IMR-90 (cell line): ENCODE results near the gene COL18A1. TPM values are rescaled to one million over a fixed set of nuclear protein-coding genes. Genes with fewer than 3 reads are reported as not detected.

Experiments
- ATAC-seq: fragments of 200-7000 bp; cut with Tn5 transposase; 2 replicates; pipeline ENCODE4 v1.9.1; 2020; ENCODE audit warnings: low read depth, mild to moderate bottlenecking, moderate library complexity
- BruUV-seq: library from RNA; stranded (reverse); fragments of 400-500 nt; replicated peaks from 2 replicates; lab custom pipeline; 2021; lab: Mats Ljungman, UMichigan
- CTCF ChIA-PET: fragments of 300-600 bp; formaldehyde crosslinking; extraction: SDS; loops from one replicate; lab custom pipeline; 2021; ENCODE audit warnings: antibody characterized with exemption; lab: Yijun Ruan, JAX
- POLR2A ChIA-PET: fragments of 300-600 bp; sonication (Branson Sonifier 250); formaldehyde crosslinking; loops from one replicate; lab custom pipeline; 2022; ENCODE audit warnings: antibody characterized with exemption; ENCODE audit not compliant: unreplicated experiment; lab: Charles Lee
- DNase-seq: peaks from one replicate; pipeline ENCODE4 v3.0.0; 2013
- H2AFZ ChIP-seq: replicated peaks from 2 replicates; pipeline ENCODE3; 2013; ENCODE audit warnings: low read length, mild to moderate bottlenecking; ENCODE audit not compliant: poor library complexity
- H2AK5ac ChIP-seq: 2 replicates; pipeline ENCODE4 v1.6.1; 2013; ENCODE audit warnings: low read depth, low read length, inconsistent platforms
- H2AK9ac ChIP-seq: replicated peaks from 2 replicates; pipeline ENCODE3; 2013; ENCODE audit warnings: mild to moderate bottlenecking, low read depth, low read length, moderate library complexity; ENCODE audit not compliant: poor library complexity
- H2BK120ac ChIP-seq: 2 replicates; pipeline ENCODE4 v1.6.1; 2013; ENCODE audit warnings: low read depth, low read length, inconsistent platforms
- H2BK15ac ChIP-seq: 3 replicates; pipeline ENCODE4 v1.6.1; 2013; ENCODE audit warnings: low read depth, low read length, inconsistent platforms
- H2BK20ac ChIP-seq: 2 replicates; pipeline ENCODE4 v1.6.1; 2013; ENCODE audit warnings: low read depth, mild to moderate bottlenecking, inconsistent platforms, low read length, moderate library complexity
- H2BK5ac ChIP-seq: 2 replicates; pipeline ENCODE4 v1.6.1; 2013; ENCODE audit warnings: mild to moderate bottlenecking, low read depth, low read length, inconsistent platforms; ENCODE audit not compliant: poor library complexity, severe bottlenecking
- H3K14ac ChIP-seq: replicated peaks from 2 replicates; pipeline ENCODE4 v1.6.1; 2013; ENCODE audit warnings: low read depth, low read length, inconsistent platforms
- H3K18ac ChIP-seq: 2 replicates; pipeline ENCODE4 v1.6.1; 2013; ENCODE audit warnings: low read depth, low read length, control low read depth
- H3K23ac ChIP-seq: 2 replicates; pipeline ENCODE4 v1.6.1; 2013; ENCODE audit warnings: low read depth, low read length, inconsistent platforms
- H3K27ac ChIP-seq: 2 replicates; pipeline ENCODE4 v1.5.1; 2013; ENCODE audit warnings: mild to moderate bottlenecking, control low read depth, low read length; ENCODE audit not compliant: insufficient read depth
- H3K27me3 ChIP-seq: 2 replicates; pipeline ENCODE4 v1.6.1; 2013; ENCODE audit warnings: low read length; ENCODE audit not compliant: control insufficient read depth, insufficient read depth
- H3K36me3 ChIP-seq: 2 replicates; pipeline ENCODE4 v1.6.1; 2013; ENCODE audit warnings: low read length, mixed read lengths; ENCODE audit not compliant: control insufficient read depth, insufficient read depth
- H3K4ac ChIP-seq: 2 replicates; pipeline ENCODE4 v1.6.1; 2013; ENCODE audit warnings: low read depth, low read length, inconsistent platforms
- H3K4me1 ChIP-seq: 2 replicates; pipeline ENCODE4 v1.6.1; 2013; ENCODE audit warnings: low read length, mixed read lengths; ENCODE audit not compliant: control insufficient read depth, insufficient read depth
- H3K4me2 ChIP-seq: 2 replicates; pipeline ENCODE4 v1.6.1; 2013; ENCODE audit warnings: low read depth, mild to moderate bottlenecking, control low read depth, low read length, moderate library complexity
- H3K4me3 ChIP-seq: 2 replicates; pipeline ENCODE4 v1.5.1; 2013; ENCODE audit warnings: low read depth, mild to moderate bottlenecking, control low read depth, low read length, moderate library complexity; ENCODE audit not compliant: insufficient read depth
- H3K56ac ChIP-seq: 2 replicates; pipeline ENCODE4 v1.6.1; 2013; ENCODE audit warnings: low read length, inconsistent platforms; ENCODE audit not compliant: insufficient read depth; ENCODE audit errors: extremely low read depth
- H3K79me1 ChIP-seq, 2 experiments: 2 replicates each; pipeline ENCODE4 v1.6.1; 2013; ENCODE audit warnings: low read length in 2 of 2, inconsistent platforms in 1 of 2, low read depth in 1 of 2
- H3K9ac ChIP-seq: 2 replicates; pipeline ENCODE4 v1.6.1; 2013; ENCODE audit warnings: low read depth, low read length, control low read depth
- H3K9me1 ChIP-seq: 2 replicates; pipeline ENCODE4 v1.6.1; 2013; ENCODE audit warnings: low read length, inconsistent platforms; ENCODE audit not compliant: insufficient read depth
- H3K9me3 ChIP-seq: 2 replicates; pipeline ENCODE4 v1.6.1; 2013; ENCODE audit warnings: low read length; ENCODE audit not compliant: control insufficient read depth, insufficient read depth
- H4K20me1 ChIP-seq: 2 replicates; pipeline ENCODE4 v1.6.1; 2013; ENCODE audit warnings: low read length, inconsistent platforms; ENCODE audit not compliant: insufficient read depth
- H4K5ac ChIP-seq: 2 replicates; pipeline ENCODE4 v1.6.1; 2013; ENCODE audit warnings: mild to moderate bottlenecking, low read depth, low read length, control low read depth
- H4K8ac ChIP-seq, 2 experiments: 2 replicates each; pipeline ENCODE4 v1.6.1; 2013; ENCODE audit warnings: low read depth in 2 of 2, low read length in 2 of 2, control low read depth in 1 of 2, inconsistent platforms in 1 of 2
- H4K91ac ChIP-seq: 2 replicates; pipeline ENCODE4 v1.6.1; 2013; ENCODE audit warnings: low read depth, low read length, inconsistent platforms; ENCODE audit not compliant: insufficient read depth
- CEBPB ChIP-seq: IDR thresholded peaks from 2 replicates; pipeline ENCODE4 v1.6.1; 2012; ENCODE audit warnings: low read depth, low read length, improper control_type of control experiment
- MAFK ChIP-seq: IDR thresholded peaks from 2 replicates; pipeline ENCODE4 v1.6.1; 2012; ENCODE audit warnings: low read depth, low read length, improper control_type of control experiment
- MAZ ChIP-seq: IDR thresholded peaks from 2 replicates; pipeline ENCODE4 v1.6.1; 2012; ENCODE audit warnings: low read depth, mild to moderate bottlenecking, low read length, improper control_type of control experiment, moderate library complexity, borderline replicate concordance
- WGBS, 2 experiments: methylation state at CpG; one replicate each; pipeline versions ENCODE4 v1.1.5 to v1.1.7; 2013; ENCODE audit warnings: missing lambda C conversion rate in 2 of 2; ENCODE audit not compliant: insufficient read length in 1 of 2; ENCODE audit errors: extremely low coverage in 2 of 2; 5-methylcytosine and 5-hydroxymethylcytosine counted together
- dilution Hi-C: fragments of 300-500 bp; cut with HindIII; formaldehyde crosslinking; loops from one replicate; pipeline ENCODE4 v1.14.3; 2018; ENCODE audit warnings: low sequenced_read_pairs; ENCODE audit not compliant: unreplicated experiment
- in situ Hi-C: fragments of 300-500 bp; cut with MboI; formaldehyde crosslinking; loops from 3 replicates; pipeline ENCODE4 v1.14.3; 2019; ENCODE audit warnings: low sequenced_read_pairs, inconsistent platforms, mixed read lengths
- intact Hi-C: fragments of 100-400 bp; cut with micrococcal nuclease; formaldehyde crosslinking; loops from 2 replicates; pipeline ENCODE4 v1.10.0; 2022
- polyA plus RNA-seq, 3 experiments: library from polyadenylated mRNA; depleted of rRNA; stranded (reverse); fragments of >200 nt; gene quantifications; 2 replicates each; pipeline ENCODE4 v1.2.3, GENCODE V29; 2012; ENCODE audit warnings: low replicate concordance in 1 of 3
- total RNA-seq: library from RNA; depleted of rRNA; stranded (reverse); fragments of >200 nt; gene quantifications from 2 replicates; pipeline ENCODE4 v1.2.3, GENCODE V29; 2012

The COL18A1 gene
- total and polyA plus RNA-seq, 2 of the 4 experiments (the other 2 are of a cell fraction): 4.3 to 46.7 TPM

DNA sequence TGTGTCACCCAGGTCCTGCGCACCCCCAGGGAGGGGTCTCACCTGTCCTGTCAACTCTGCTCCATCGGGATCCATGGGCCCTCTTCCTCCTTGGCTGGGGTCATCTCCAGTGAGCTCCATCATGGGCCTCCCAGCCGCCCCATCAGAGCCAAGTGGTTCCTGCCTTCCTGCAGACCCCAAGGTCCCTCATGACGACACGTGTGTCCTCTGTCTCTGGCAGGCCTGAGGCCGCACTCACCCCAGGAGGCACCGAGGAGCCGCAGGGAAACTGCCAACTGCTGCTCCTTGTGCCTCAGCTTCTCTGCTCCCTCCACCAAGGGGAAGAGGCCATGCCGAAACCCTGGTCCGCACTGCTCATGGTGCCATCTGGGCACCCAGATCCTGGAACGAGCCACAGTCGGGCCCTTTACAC is 46.8 kb downstream of the COL18A1 start:
- no peak overlapping the region for H2AK9ac ChIP-seq
- dilution Hi-C loops (no loop called here), in situ Hi-C loops (no loop called here), intact Hi-C loops (no loop called here)
- H3K4me1 ChIP-seq: peaks cover 32% of the 10 kb centered on the region
- no peak overlapping the region for H2AK5ac ChIP-seq
- H3K4ac ChIP-seq: no peak overlapping the region
- no peak overlapping the region for H4K91ac ChIP-seq
- H3K4me2 ChIP-seq: no peak overlapping the region
- H4K8ac ChIP-seq: no peak overlapping the region
- H3K9me3 ChIP-seq: peaks cover 2% of the 10 kb centered on the region
- H2BK15ac ChIP-seq: no peak overlapping the region
- peaks cover 11% of the 10 kb centered on the region for H3K36me3 ChIP-seq
- no peak overlapping the region for H3K23ac ChIP-seq
- no peak overlapping the region for H3K18ac ChIP-seq
- POLR2A ChIA-PET: no interaction called here
- H3K27me3 ChIP-seq: no peaks in the 10 kb centered on the region
- H2BK20ac ChIP-seq: no peak overlapping the region
- CTCF ChIA-PET: no interaction called here
- no peak overlapping the region for H3K9ac ChIP-seq
- H4K20me1 ChIP-seq: peaks cover 68% of the 10 kb centered on the region
- H3K9me1 ChIP-seq: peaks cover 31% of the 10 kb centered on the region
- H3K4me3 ChIP-seq: no peak overlapping the region
- TF ChIP-seq CEBPB (no peak), MAZ (no peak), MAFK (no peak)
- no peak overlapping the region for H3K14ac ChIP-seq
- H3K56ac ChIP-seq: no peak overlapping the region
- BruUV-seq: no TSS peak
- no peak overlapping the region for H2BK5ac ChIP-seq
- H2BK120ac ChIP-seq: no peak overlapping the region; the same call in 1 of the 2 replicates
- H3K27ac ChIP-seq: no peak overlapping the region
- DNase-seq (no peak), ATAC-seq (no peak)
- H3K79me1 ChIP-seq: peaks cover 35 to 91% of the 10 kb centered on the region in 2 experiments
- H4K5ac ChIP-seq: no peak overlapping the region
- WGBS, 2 experiments: 82% methylated on average over 3 of the region's 12 CpGs; no CpG with 5 or more reads in 1 of the 2 experiments
- H2AFZ ChIP-seq: no peak overlapping the region
